ENCODE data around the gene RPRD1B.

The RPRD1B gene

GRCh38 chr20:38085026-38085425 lies 51.5 kb downstream of the RPRD1B start:
- DNase-seq (ENCODE audit: low read depth), result no peak
- H3K4me3 ChIP-seq (ENCODE audit: control insufficient read depth, low read depth, low read length), result no peak overlapping the region
- no peak for TF ChIP-seq CTCF (conservative IDR thresholded peaks at IDR 0.05; ENCODE audit: control insufficient read depth, insufficient read depth, low read depth, low read length)

- no peak for DNase-seq (ENCODE audit: low read depth)
- no peak for TF ChIP-seq CTCF (conservative IDR thresholded peaks at IDR 0.05; ENCODE audit: control insufficient read depth, insufficient read depth, low read depth, low read length)
- H3K4me3 ChIP-seq (ENCODE audit: control insufficient read depth, low read depth, low read length), result no peak overlapping the region
Observed at GRCh38 chr20:38089500-38089899, 56.0 kb downstream of the RPRD1B start.

- TF ChIP-seq CTCF (conservative IDR thresholded peaks at IDR 0.05; ENCODE audit: control insufficient read depth, insufficient read depth, low read depth, low read length), result no peak
- DNase-seq (ENCODE audit: low read depth), result no peak
- no peak overlapping the region for H3K4me3 ChIP-seq (ENCODE audit: control insufficient read depth, low read depth, low read length)
Observed at GRCh38 chr20:38090061-38090460, 56.5 kb downstream of the RPRD1B start.

- peak; percentile 15 for DNase-seq (ENCODE audit: low read depth)
- no peak for TF ChIP-seq CTCF (conservative IDR thresholded peaks at IDR 0.05; ENCODE audit: control insufficient read depth, insufficient read depth, low read depth, low read length)
- H3K4me3 ChIP-seq (ENCODE audit: control insufficient read depth, low read depth, low read length), result no peak overlapping the region
Observed at GRCh38 chr20:38091441-38092216, 58.1 kb downstream of the RPRD1B start.

- no peak for TF ChIP-seq CTCF (conservative IDR thresholded peaks at IDR 0.05; ENCODE audit: control insufficient read depth, insufficient read depth, low read depth, low read length)
- H3K4me3 ChIP-seq (ENCODE audit: control insufficient read depth, low read depth, low read length), result no peak overlapping the region
- peak; percentile 65 for DNase-seq (ENCODE audit: low read depth)
Observed at GRCh38 chr20:38092260-38092857, 58.8 kb downstream of the RPRD1B start.

- no peak for DNase-seq (ENCODE audit: low read depth)
- no peak overlapping the region for H3K4me3 ChIP-seq (ENCODE audit: control insufficient read depth, low read depth, low read length)
- TF ChIP-seq CTCF (conservative IDR thresholded peaks at IDR 0.05; ENCODE audit: control insufficient read depth, insufficient read depth, low read depth, low read length), result no peak
Observed at GRCh38 chr20:38092915-38093314, 59.4 kb downstream of the RPRD1B start.

All from fibroblast of mammary gland (primary cell).